Heart left ventricle (tissue), 16 donors: ENCODE results near the gene MYO15B. TPM values are rescaled to one million over a fixed set of nuclear protein-coding genes. Genes with fewer than 3 reads are reported as not detected.
"Not testable (repeated sequence)": the region's sequence is repeated elsewhere in the genome, so short reads cannot be mapped to it uniquely, and the experiment has no call there.

Experiments used
- ATAC-seq, 4 donors: fragments of 200-7000 bp; cut with Tn5 transposase; one replicate each; pipeline ENCODE4 v1.9.1; 2020 to 2022; ENCODE audit warnings: moderate library complexity in 4 of 4, mild to moderate bottlenecking in 3 of 4, moderate number of reproducible peaks in 1 of 4
- DNase-seq, 5 donors: peaks; one replicate each; pipeline ENCODE4 v3.0.0-alpha.2; 2020
- H3K27ac ChIP-seq, 12 donors: fragments of 200-600 bp; sonication (generic) in 4 of 12; one replicate each; pipeline versions ENCODE4 v1.5.0 to v1.8.0; 2016 to 2022; ENCODE audit warnings: mild to moderate bottlenecking in 2 of 12
- H3K27me3 ChIP-seq, 9 donors: fragments of 200-600 bp; sonication (generic) in 2 of 9; one replicate each; pipeline versions ENCODE4 v1.5.1 to v1.8.0; 2016 to 2022; ENCODE audit warnings: mild to moderate bottlenecking in 3 of 9
- H3K36me3 ChIP-seq, 9 donors: fragments of 200-600 bp; sonication (generic) in 2 of 9; one replicate each; pipeline versions ENCODE4 v1.5.0 to v1.8.0; 2018 to 2022; ENCODE audit warnings: mild to moderate bottlenecking in 2 of 9
- H3K4me1 ChIP-seq, 12 donors: fragments of 200-600 bp; sonication (generic) in 4 of 12; one replicate each; pipeline versions ENCODE4 v1.5.0 to v1.8.0; 2016 to 2022; ENCODE audit warnings: mild to moderate bottlenecking in 3 of 12
- H3K4me3 ChIP-seq, 12 donors: fragments of 200-600 bp; sonication (generic) in 4 of 12; one replicate each; pipeline versions ENCODE4 v1.5.0 to v1.8.0; 2017 to 2022; ENCODE audit warnings: mild to moderate bottlenecking in 9 of 12, moderate library complexity in 4 of 12
- H3K9me3 ChIP-seq, 12 donors: fragments of 200-600 bp; sonication (generic) in 4 of 12; one replicate each; pipeline versions ENCODE4 v1.5.0 to v1.8.0; 2016 to 2022; ENCODE audit warnings: mild to moderate bottlenecking in 1 of 12
- CTCF ChIP-seq, 12 donors: fragments of 200-600 bp; sonication (generic) in 4 of 12; IDR thresholded peaks; one replicate each; pipeline versions ENCODE4 v1.5.0 to v1.8.0; 2018 to 2022; ENCODE audit warnings: antibody characterized with exemption in 12 of 12, mild to moderate bottlenecking in 5 of 12
- POLR2A ChIP-seq, 2 donors: fragments of 450-650 bp; IDR thresholded peaks; one replicate each; pipeline ENCODE4 v1.6.1; 2017; ENCODE audit warnings: antibody characterized with exemption in 2 of 2, mild to moderate bottlenecking in 2 of 2, moderate library complexity in 2 of 2
- WGBS, 4 donors: extraction: QIAGEN DNeasy Blood & Tissue Kit in 2 of 4; methylation state at CpG; one replicate each; pipeline versions ENCODE4 v1.1.5 to v1.1.7; 2013 to 2018; 5-methylcytosine and 5-hydroxymethylcytosine counted together
- intact Hi-C, 10 donors: fragments of 100-400 bp; cut with DNase I; formaldehyde crosslinking; loops; one replicate each; pipeline versions ENCODE4 v1.11.1 to v1.14.2; 2022
- polyA plus RNA-seq, 2 donors: library from polyadenylated mRNA; stranded (reverse); fragments of 200-250 nt; gene quantifications; one replicate each; pipeline ENCODE4 v1.2.3, GENCODE V29; 2013
- total RNA-seq, 9 donors: library from RNA; depleted of rRNA in 2 of 9; stranded (reverse); fragments of >200 nt in 2 of 9; fragmentation: NEBNext Ultra II Directional in 3 of 9; extraction: Animal tissue kit (Norgen Biotek cat#: 25700) in 3 of 9; gene quantifications; one replicate each; pipeline versions ENCODE4 v1.1.0 to v1.2.4, GENCODE V29; 2016 to 2023
- donor health status: ischemic (EF 13 %, LVEDD 7.1; RV severe dilation, severe dysfunction).
- donor health status: healthy with polysubstance abuse.
- donor health status: DM: no; HTN: yes; CAD: no.
- donor health status: DM: no; HTN: no; CAD: no.
- donor health status: ischemic (EF 25% LVEDD 6.9; RV normal size, moderate dysfunction).
- donor health status: ischemic (EF 25% LVEDD 5.7; RV mildly dilated, moderate dysfunction).
- donor health status: healthy.
- donor health status: DM: yes; HTN: yes; CAD: no.
- donor health status: ischemic (EF 35%, LVEDD 5.7; RV mildly dilated, moderate dysfunction).
- donor health status: nonischemic (EF 11% LVEDD 7.7; RV severe dilation, severe dysfunction).
- donor health status: DM: yes; HTN: yes; CAD: no.
- donor health status: PGD.
- donor health status: ischemic (EF 29% LVEDD 5.4; RV normal size, mild dysfunction).
- donor health status: nonischemic (EF 23%, LVEDD 6.1; RV moderate dilation, normal function).

Gene MYO15B
- total and polyA plus RNA-seq, 11 donors, result 14.0 to 76.4 (median 42.9) TPM

- H3K4me1 ChIP-seq, result peaks cover 13 to 93% (median 34%) of the 10 kb centered on the region in 12 donors
- no peak for TF ChIP-seq CTCF (IDR thresholded peaks at IDR 0.05)
- no peak for TF ChIP-seq POLR2A (IDR thresholded peaks at IDR 0.05)
- H3K27ac ChIP-seq, result peak overlapping the region; percentile 74 to 95 (median 85)
- H3K36me3 ChIP-seq, result peaks cover 0 to 11% (median 0%) of the 10 kb centered on the region in 9 donors
- peak; percentile 56 to 81 (median 76) for DNase-seq
- no peaks in the 10 kb centered on the region for H3K27me3 ChIP-seq
- intact Hi-C loops, result no loop called here
- 50 to 68% (median 59%) methylated on average over 13 of the region's 13 CpGs for WGBS, 4 donors
- H3K9me3 ChIP-seq, result no peaks in the 10 kb centered on the region
- H3K4me3 ChIP-seq, result peak overlapping the region in 5 of 12 donors; percentile 15 to 28 (median 23)
- ATAC-seq, result peak; percentile 7 to 24 (median 19)
These were observed 49.5 kb downstream of the MYO15B start for GRCh38 chr17:75637143-75637538.

GRCh38 chr17:75637551-75637950 lies 50.0 kb downstream of the MYO15B start:
- no peak for ATAC-seq

GRCh38 chr17:75638039-75638438 lies 50.4 kb downstream of the MYO15B start:
- H3K9me3 ChIP-seq, intact Hi-C loops, ATAC-seq, H3K27me3 ChIP-seq, H3K4me3 ChIP-seq: not testable (repeated sequence)
- 94 to 96% (median 95%) methylated on average over 12 of the region's 12 CpGs for WGBS, 4 donors
- H3K27ac ChIP-seq, result peak overlapping the region in 4 of 12 donors; percentile 82 to 92 (median 88)
- peaks cover 0 to 11% (median 0%) of the 10 kb centered on the region in 9 donors for H3K36me3 ChIP-seq
- peak in 2 of 5 donors; percentile 14 to 42 for DNase-seq
- H3K4me1 ChIP-seq, result peaks cover 13 to 93% (median 37%) of the 10 kb centered on the region in 12 donors

More at GRCh38 chr17:75637551-75637950, 50.0 kb downstream of the MYO15B start:
- no peak for TF ChIP-seq CTCF (IDR thresholded peaks at IDR 0.05)
- no peak for TF ChIP-seq POLR2A (IDR thresholded peaks at IDR 0.05)
- no peak overlapping the region for H3K4me3 ChIP-seq
- WGBS, 4 donors, result 79 to 90% (median 84%) methylated on average over 6 to 7 of the region's 7 CpGs
- intact Hi-C loops, result no loop called here
- H3K27me3 ChIP-seq, result no peaks in the 10 kb centered on the region
- H3K27ac ChIP-seq, result peak overlapping the region; percentile 1 to 95 (median 85)
- peaks cover 13 to 93% (median 35%) of the 10 kb centered on the region in 12 donors for H3K4me1 ChIP-seq
- DNase-seq, result peak in 1 of 5 donors; percentile 23
- H3K36me3 ChIP-seq, result peaks cover 0 to 11% (median 0%) of the 10 kb centered on the region in 9 donors
- H3K9me3 ChIP-seq, result no peaks in the 10 kb centered on the region

GRCh38 chr17:75638893-75639292 lies 51.3 kb downstream of the MYO15B start:
- WGBS, 4 donors, result 62 to 82% (median 66%) methylated on average over 10 to 13 of the region's 13 CpGs
- ATAC-seq (peak in 3 of 4 donors; percentile 11 to 32 (median 14)), DNase-seq (peak; percentile 47 to 83 (median 69))
- Histone ChIP-seq H3K36me3 (peaks cover 0 to 11% (median 0%) of the 10 kb centered on the region in 9 donors), H3K9me3 (no peaks in the 10 kb centered on the region), H3K4me1 (peaks cover 4 to 88% (median 30%) of the 10 kb centered on the region in 12 donors), H3K4me3 (no peak overlapping the region), H3K27ac (peak overlapping the region in 11 of 12 donors; percentile 14 to 86 (median 50)), H3K27me3 (no peaks in the 10 kb centered on the region)
- TF ChIP-seq CTCF (IDR thresholded peaks at IDR 0.05) (no peak), POLR2A (IDR thresholded peaks at IDR 0.05) (no peak)
- intact Hi-C loops, result no loop called here
